Endodermal cell (in vitro differentiated cells): ENCODE measurements around the gene DNM1. TPM values are rescaled to one million over a fixed set of nuclear protein-coding genes. Genes with fewer than 3 reads are reported as not detected.

Experiments used
- DNase-seq: peaks from one replicate; pipeline ENCODE4 v3.0.0-alpha.2; 2017
- H3K27ac ChIP-seq: 2 replicates; pipeline ENCODE4 v1.5.1; 2013; ENCODE audit warnings: mild to moderate bottlenecking, low read depth, low read length, moderate library complexity
- H3K27me3 ChIP-seq: 2 replicates; pipeline ENCODE4 v1.6.1; 2013; ENCODE audit warnings: mild to moderate bottlenecking, low read length, moderate library complexity; ENCODE audit not compliant: insufficient read depth, control insufficient read depth, poor library complexity, severe bottlenecking
- H3K36me3 ChIP-seq: 2 replicates; pipeline ENCODE4 v1.7.0; 2013; ENCODE audit warnings: mild to moderate bottlenecking, low read length, moderate library complexity; ENCODE audit not compliant: control insufficient read depth, insufficient read depth
- H3K4me1 ChIP-seq: one replicate; pipeline ENCODE4 v1.7.0; 2013; ENCODE audit warnings: low read length; ENCODE audit not compliant: control insufficient read depth, insufficient read depth
- H3K4me3 ChIP-seq: 2 replicates; pipeline ENCODE4 v1.5.1; 2013; ENCODE audit warnings: mild to moderate bottlenecking, low read length, moderate library complexity
- H3K9ac ChIP-seq: 2 replicates; pipeline ENCODE4 v1.6.1; 2013; ENCODE audit warnings: mild to moderate bottlenecking, low read length, moderate library complexity; ENCODE audit not compliant: poor library complexity, severe bottlenecking; ENCODE audit errors: extremely low read depth
- H3K9me3 ChIP-seq: 2 replicates; pipeline ENCODE4 v1.6.1; 2013; ENCODE audit warnings: mild to moderate bottlenecking, low read length, moderate library complexity; ENCODE audit not compliant: control insufficient read depth
- H3K27ac Mint-ChIP-seq: 2 replicates; pipeline ENCODE4 v1.8.0; 2020; ENCODE audit warnings: mixed read lengths
- H3K27me3 Mint-ChIP-seq: 2 replicates; pipeline ENCODE4 v1.8.0; 2021; ENCODE audit warnings: mild to moderate bottlenecking, mixed read lengths; ENCODE audit not compliant: insufficient read depth
- H3K36me3 Mint-ChIP-seq: 2 replicates; pipeline ENCODE4 v1.8.0; 2020; ENCODE audit warnings: low read depth, mixed read lengths
- H3K4me1 Mint-ChIP-seq: 2 replicates; pipeline ENCODE4 v1.8.0; 2020; ENCODE audit warnings: mixed read lengths
- H3K4me3 Mint-ChIP-seq: 2 replicates; pipeline ENCODE4 v1.8.0; 2020; ENCODE audit warnings: mild to moderate bottlenecking, moderate library complexity, mixed read lengths
- H3K9me3 Mint-ChIP-seq: 2 replicates; pipeline ENCODE4 v1.8.0; 2020; ENCODE audit warnings: mild to moderate bottlenecking, mixed read lengths
- WGBS, 2 experiments: methylation state at CpG; one replicate each; pipeline versions ENCODE4 v1.1.5 to v1.1.7; 2013; ENCODE audit warnings: missing lambda C conversion rate in 2 of 2, mixed read lengths in 1 of 2; ENCODE audit not compliant: insufficient coverage in 1 of 2, insufficient read length in 1 of 2; 5-methylcytosine and 5-hydroxymethylcytosine counted together
- total RNA-seq, 2 donors: library from RNA; stranded (reverse); fragmentation: NEBNext Ultra II Directional in 1 of 2; extraction: Animal tissue kit (Norgen Biotek cat#: 25700) in 1 of 2; gene quantifications; 2 replicates in 1 of 2; 3 replicates in 1 of 2; pipeline ENCODE4 v1.2.1, GENCODE V29; 2021
- TF ChIP-seq, protein P1 (sequence below): fragments of 200-600 bp; sonication (generic); conservative IDR thresholded peaks from 2 replicates; pipeline ENCODE4 v1.5.0; 2021; ENCODE audit warnings: antibody characterized with exemption, mild to moderate bottlenecking

Gene DNM1
- total RNA-seq, 2 donors from 2014 or later, result 55.8 to 147 TPM

DNA sequence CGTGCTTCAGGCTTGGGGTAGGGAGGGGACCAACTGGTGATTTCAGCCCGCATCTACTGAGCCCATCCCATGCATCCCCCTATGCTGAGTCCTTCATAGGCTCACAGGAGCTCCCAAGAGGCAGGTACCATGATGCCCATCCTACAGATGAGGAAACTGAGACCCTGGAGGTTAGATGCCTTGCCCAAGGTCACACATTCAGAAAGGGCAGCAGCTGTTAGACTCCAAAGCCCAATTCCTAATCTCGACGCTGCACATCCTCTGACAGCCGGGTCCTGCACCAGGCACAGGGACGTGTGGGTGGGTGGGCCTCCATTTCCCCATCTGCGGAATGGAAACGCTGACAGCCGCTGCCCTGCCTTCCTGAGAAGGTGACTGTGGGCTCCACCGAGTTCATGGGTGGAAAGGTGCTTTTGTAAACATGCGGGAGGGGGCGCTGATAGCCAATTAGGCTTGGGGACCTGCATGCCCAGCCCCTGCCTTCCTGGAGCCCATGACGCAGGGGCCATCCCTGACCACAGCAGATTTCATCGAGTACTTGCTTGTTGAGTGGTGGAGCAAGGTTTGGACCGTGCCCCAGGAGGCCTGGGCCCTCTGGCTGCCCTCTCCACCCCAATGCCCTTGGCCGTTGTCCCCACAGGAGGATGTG is 2.2 kb downstream of the DNM1 start:
- TF ChIP-seq, protein P1, sequence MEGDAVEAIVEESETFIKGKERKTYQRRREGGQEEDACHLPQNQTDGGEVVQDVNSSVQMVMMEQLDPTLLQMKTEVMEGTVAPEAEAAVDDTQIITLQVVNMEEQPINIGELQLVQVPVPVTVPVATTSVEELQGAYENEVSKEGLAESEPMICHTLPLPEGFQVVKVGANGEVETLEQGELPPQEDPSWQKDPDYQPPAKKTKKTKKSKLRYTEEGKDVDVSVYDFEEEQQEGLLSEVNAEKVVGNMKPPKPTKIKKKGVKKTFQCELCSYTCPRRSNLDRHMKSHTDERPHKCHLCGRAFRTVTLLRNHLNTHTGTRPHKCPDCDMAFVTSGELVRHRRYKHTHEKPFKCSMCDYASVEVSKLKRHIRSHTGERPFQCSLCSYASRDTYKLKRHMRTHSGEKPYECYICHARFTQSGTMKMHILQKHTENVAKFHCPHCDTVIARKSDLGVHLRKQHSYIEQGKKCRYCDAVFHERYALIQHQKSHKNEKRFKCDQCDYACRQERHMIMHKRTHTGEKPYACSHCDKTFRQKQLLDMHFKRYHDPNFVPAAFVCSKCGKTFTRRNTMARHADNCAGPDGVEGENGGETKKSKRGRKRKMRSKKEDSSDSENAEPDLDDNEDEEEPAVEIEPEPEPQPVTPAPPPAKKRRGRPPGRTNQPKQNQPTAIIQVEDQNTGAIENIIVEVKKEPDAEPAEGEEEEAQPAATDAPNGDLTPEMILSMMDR, result no peak
- no peak for DNase-seq
- no peaks in the 10 kb centered on the region for H3K36me3 Mint-ChIP-seq
- H3K4me1 ChIP-seq, result peaks cover 5% of the 10 kb centered on the region
- peaks cover 12% of the 10 kb centered on the region for H3K4me1 Mint-ChIP-seq
- H3K27me3 Mint-ChIP-seq, result peaks cover 4% of the 10 kb centered on the region
- no peak overlapping the region for H3K4me3 Mint-ChIP-seq
- no peak overlapping the region for H3K27ac Mint-ChIP-seq
- no peaks in the 10 kb centered on the region for H3K9me3 ChIP-seq
- no peak overlapping the region for H3K4me3 ChIP-seq
- no peak overlapping the region for H3K9ac ChIP-seq
- WGBS, 2 experiments, result 87 to 94% methylated on average over 6 to 16 of the region's 16 CpGs
- no peaks in the 10 kb centered on the region for H3K36me3 ChIP-seq
- no peaks in the 10 kb centered on the region for H3K27me3 ChIP-seq
- no peak overlapping the region for H3K27ac ChIP-seq
- H3K9me3 Mint-ChIP-seq, result no peaks in the 10 kb centered on the region

DNA sequence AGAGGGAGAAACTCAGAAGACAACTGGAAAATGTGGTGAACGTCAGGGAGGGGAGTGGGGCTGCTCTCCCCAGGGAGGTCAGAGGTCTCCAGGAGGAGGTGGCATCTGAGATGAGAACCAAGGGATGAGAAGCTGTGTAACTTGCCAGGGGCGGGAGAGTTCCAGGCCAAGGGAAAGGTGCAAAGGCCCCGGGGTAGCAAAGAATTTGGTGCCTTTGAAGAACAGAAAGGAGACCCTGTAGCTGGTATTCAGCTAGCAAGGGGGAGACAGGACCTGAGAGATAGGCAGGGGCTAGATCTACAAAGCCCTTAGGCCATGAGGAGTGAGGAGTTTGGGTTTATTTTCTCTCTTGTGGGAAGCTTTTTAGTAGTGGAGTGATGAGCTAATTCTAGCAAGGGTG is 3.3 kb downstream of the DNM1 start:
- no peak overlapping the region for H3K27ac Mint-ChIP-seq
- no peaks in the 10 kb centered on the region for H3K36me3 Mint-ChIP-seq
- H3K4me1 Mint-ChIP-seq, result peaks cover 12% of the 10 kb centered on the region
- no peaks in the 10 kb centered on the region for H3K27me3 ChIP-seq
- no peak for DNase-seq
- TF ChIP-seq, protein P1, result no peak
- no peak overlapping the region for H3K4me3 ChIP-seq
- H3K9me3 Mint-ChIP-seq, result no peaks in the 10 kb centered on the region
- whole genome bisulfite sequencing, 2 experiments, result 81 to 86% methylated on average over 3 of the region's 3 CpGs
- peaks cover 5% of the 10 kb centered on the region for H3K4me1 ChIP-seq
- H3K4me3 Mint-ChIP-seq, result no peak overlapping the region
- peaks cover 4% of the 10 kb centered on the region for H3K27me3 Mint-ChIP-seq
- H3K36me3 ChIP-seq, result no peaks in the 10 kb centered on the region
- no peak overlapping the region for H3K9ac ChIP-seq
- H3K9me3 ChIP-seq, result no peaks in the 10 kb centered on the region
- no peak overlapping the region for H3K27ac ChIP-seq

DNA sequence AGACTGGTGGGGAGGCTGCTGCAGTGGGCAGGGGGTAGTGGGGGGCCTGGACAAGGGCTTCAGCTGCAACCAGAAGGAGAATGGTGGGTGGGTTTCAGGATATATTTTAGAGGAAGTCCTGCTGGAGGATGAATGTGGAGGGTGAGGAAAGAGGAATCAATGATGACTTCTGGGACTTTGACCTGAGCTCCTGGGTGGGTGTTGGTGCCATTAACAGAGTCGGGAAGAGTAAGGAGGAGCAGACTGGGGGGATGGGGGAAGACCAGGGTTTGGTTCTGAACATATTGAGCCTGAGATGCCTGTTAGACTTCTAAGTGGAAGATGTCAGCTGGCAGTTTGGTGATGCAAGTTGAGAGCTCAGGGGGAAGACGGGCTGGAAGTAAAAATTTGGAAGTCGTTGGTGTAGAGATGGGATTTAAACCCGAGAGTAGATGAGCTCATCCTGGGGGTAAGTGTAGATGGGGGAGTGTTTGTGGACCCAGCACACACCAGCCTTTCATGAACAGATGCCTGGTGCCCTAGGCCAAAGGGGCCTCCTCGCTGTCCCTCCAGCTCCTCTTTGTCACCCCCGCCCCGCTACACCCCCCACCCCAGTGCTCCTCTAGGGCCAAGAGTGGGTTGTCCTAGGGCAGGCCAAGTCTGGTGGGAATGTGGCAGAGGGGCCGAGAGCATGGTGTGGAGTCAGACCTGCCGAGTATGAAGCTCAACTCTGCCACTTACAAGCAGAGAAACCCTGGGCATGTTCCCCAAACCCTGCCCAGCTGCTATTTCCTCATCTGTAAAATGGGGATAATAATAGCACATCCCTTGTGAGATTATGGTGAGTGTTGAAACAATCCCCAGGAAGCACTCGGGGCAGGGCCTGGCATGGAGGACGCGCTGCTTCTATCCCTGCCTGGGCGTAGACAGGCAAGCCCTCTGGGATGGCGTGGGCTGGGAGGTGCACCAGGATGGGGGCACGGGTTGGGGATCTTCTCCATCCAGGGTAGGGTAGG is 4.0 kb downstream of the DNM1 start:
- Mint-ChIP-seq H3K27me3 (peaks cover 4% of the 10 kb centered on the region), H3K9me3 (no peaks in the 10 kb centered on the region), H3K4me3 (no peak overlapping the region), H3K4me1 (peaks cover 12% of the 10 kb centered on the region), H3K27ac (no peak overlapping the region), H3K36me3 (no peaks in the 10 kb centered on the region)
- TF ChIP-seq, protein P1, result no peak
- no peak for DNase-seq
- H3K4me1 ChIP-seq, result peaks cover 5% of the 10 kb centered on the region
- no peaks in the 10 kb centered on the region for H3K9me3 ChIP-seq
- no peaks in the 10 kb centered on the region for H3K36me3 ChIP-seq
- H3K27ac ChIP-seq, result no peak overlapping the region
- H3K4me3 ChIP-seq, result no peak overlapping the region
- WGBS, 2 experiments, result 92% methylated on average over 9 to 15 of the region's 15 CpGs
- H3K27me3 ChIP-seq, result no peaks in the 10 kb centered on the region
- no peak overlapping the region for H3K9ac ChIP-seq
